Adrenal gland (tissue), 5 donors: ENCODE results near the gene PABPC1L.

ENCODE experiments used
- CTCF ChIP-seq, 6 experiments: fragments of 450-650 bp in 4 of 6; fragments of 200-600 bp in 2 of 6; sonication (generic) in 1 of 6; IDR thresholded peaks; 1 replicate in 5 of 6; 2 replicates in 1 of 6; pipeline versions ENCODE4 v1.5.1 to v1.8.0; 2016 to 2021; ENCODE audit warnings: antibody characterized with exemption in 6 of 6, mild to moderate bottlenecking in 2 of 6, moderate library complexity in 1 of 6
- POLR2A ChIP-seq, 2 donors: fragments of 450-650 bp; IDR thresholded peaks; one replicate each; pipeline ENCODE4 v1.6.1; 2017; ENCODE audit warnings: antibody characterized with exemption in 2 of 2, mild to moderate bottlenecking in 2 of 2, moderate library complexity in 1 of 2
- donor health status: DM: no; HTN: no; CAD: no.

- TF ChIP-seq CTCF (IDR thresholded peaks at IDR 0.05) (no peak), POLR2A (IDR thresholded peaks at IDR 0.05) (no peak)
Observed at GRCh38 chr20:44900231-44900854, 9.5 kb upstream of the PABPC1L start.
